Measurements from ENCODE around the gene ERVMER34-1.

DNA sequence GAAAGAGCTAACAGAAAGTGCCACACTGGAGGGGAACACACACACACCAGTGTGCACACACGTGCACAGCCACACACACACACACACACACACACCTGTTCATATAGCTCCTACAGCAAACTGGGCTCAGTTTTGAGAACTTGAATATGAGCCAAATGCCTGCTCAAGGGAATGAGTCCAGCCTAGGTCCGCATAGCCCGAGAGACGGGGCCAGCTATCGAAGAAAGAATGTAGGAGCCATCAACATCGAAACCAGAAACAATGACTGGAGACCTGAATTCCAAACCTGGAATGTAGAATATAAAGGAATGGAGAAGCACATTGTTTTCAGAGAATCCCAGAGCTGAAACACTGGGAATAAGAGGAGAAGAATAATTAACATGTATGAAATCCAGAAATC lies 37.6 kb upstream of the ERVMER34-1 start:
- TF ChIP-seq, protein P1, sequence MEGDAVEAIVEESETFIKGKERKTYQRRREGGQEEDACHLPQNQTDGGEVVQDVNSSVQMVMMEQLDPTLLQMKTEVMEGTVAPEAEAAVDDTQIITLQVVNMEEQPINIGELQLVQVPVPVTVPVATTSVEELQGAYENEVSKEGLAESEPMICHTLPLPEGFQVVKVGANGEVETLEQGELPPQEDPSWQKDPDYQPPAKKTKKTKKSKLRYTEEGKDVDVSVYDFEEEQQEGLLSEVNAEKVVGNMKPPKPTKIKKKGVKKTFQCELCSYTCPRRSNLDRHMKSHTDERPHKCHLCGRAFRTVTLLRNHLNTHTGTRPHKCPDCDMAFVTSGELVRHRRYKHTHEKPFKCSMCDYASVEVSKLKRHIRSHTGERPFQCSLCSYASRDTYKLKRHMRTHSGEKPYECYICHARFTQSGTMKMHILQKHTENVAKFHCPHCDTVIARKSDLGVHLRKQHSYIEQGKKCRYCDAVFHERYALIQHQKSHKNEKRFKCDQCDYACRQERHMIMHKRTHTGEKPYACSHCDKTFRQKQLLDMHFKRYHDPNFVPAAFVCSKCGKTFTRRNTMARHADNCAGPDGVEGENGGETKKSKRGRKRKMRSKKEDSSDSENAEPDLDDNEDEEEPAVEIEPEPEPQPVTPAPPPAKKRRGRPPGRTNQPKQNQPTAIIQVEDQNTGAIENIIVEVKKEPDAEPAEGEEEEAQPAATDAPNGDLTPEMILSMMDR (conservative IDR thresholded peaks at IDR 0.05), result no peak
- TF ChIP-seq EZH2 (IDR thresholded peaks at IDR 0.05; ENCODE audit: low read depth), result no peak
